NCI-H774 (cell line): ENCODE measurements around the gene BMP2.

ENCODE experiments used
- DNase-seq: peaks from one replicate; lab custom pipeline; 2025; lab: John Stamatoyannopoulos, UW

BMP2 gene

GRCh38 chr20:6768228-6769140 lies 998 bp downstream of the BMP2 start:
- DNase-seq = no peak

GRCh38 chr20:6769903-6770785 lies 2.7 kb downstream of the BMP2 start:
- DNase-seq = no peak

- no peak for DNase-seq
Measured at GRCh38 chr20:6770786-6771100, 3.3 kb downstream of the BMP2 start.

- DNase-seq = no peak
Measured at GRCh38 chr20:6780433-6781190, 13.1 kb downstream of the BMP2 start.

- DNase-seq = no peak
Measured at GRCh38 chr20:6783752-6784151, 16.3 kb downstream of the BMP2 start.

- DNase-seq = no peak
Measured at GRCh38 chr20:6784210-6784631, 16.7 kb downstream of the BMP2 start.

- no peak for DNase-seq
Measured at GRCh38 chr20:6784767-6785166, 17.3 kb downstream of the BMP2 start.

GRCh38 chr20:6786548-6786947 lies 19.1 kb downstream of the BMP2 start:
- no peak for DNase-seq

GRCh38 chr20:6792789-6793188 lies 25.3 kb downstream of the BMP2 start:
- no peak for DNase-seq

GRCh38 chr20:6802227-6802626 lies 34.7 kb downstream of the BMP2 start:
- no peak for DNase-seq

- DNase-seq = no peak
Measured at GRCh38 chr20:6806275-6806674, 38.8 kb downstream of the BMP2 start.

GRCh38 chr20:6811262-6812035 lies 44.0 kb downstream of the BMP2 start:
- DNase-seq = no peak

- DNase-seq = no peak
Measured at GRCh38 chr20:6812530-6812929, 45.0 kb downstream of the BMP2 start.

GRCh38 chr20:6814945-6815344 lies 47.5 kb downstream of the BMP2 start:
- no peak for DNase-seq

GRCh38 chr20:6818033-6818808 lies 50.7 kb downstream of the BMP2 start:
- no peak for DNase-seq

- DNase-seq = no peak
Measured at GRCh38 chr20:6819599-6819998, 52.1 kb downstream of the BMP2 start.

GRCh38 chr20:6824401-6824800 lies 56.9 kb downstream of the BMP2 start:
- DNase-seq = no peak

GRCh38 chr20:6827472-6827871 lies 60.0 kb downstream of the BMP2 start:
- DNase-seq = no peak

GRCh38 chr20:6828794-6829423 lies 61.4 kb downstream of the BMP2 start:
- DNase-seq = peak; percentile 46

GRCh38 chr20:6829510-6830116 lies 62.1 kb downstream of the BMP2 start:
- no peak for DNase-seq
